A172 (cell line): ENCODE data around the gene MIR17HG. TPM values are rescaled to one million over a fixed set of nuclear protein-coding genes. Genes with fewer than 3 reads are reported as not detected.
"Not testable (repeated sequence)": the region's sequence is repeated elsewhere in the genome, so short reads cannot be mapped to it uniquely, and the experiment has no call there.

Experiments used
- DNase-seq: peaks from one replicate; pipeline ENCODE4 v3.0.0-alpha.2; 2015; ENCODE audit warnings: low spot score
- total RNA-seq: library from RNA; depleted of rRNA; stranded (reverse); fragments of >200 nt; shearing (Covaris generic); gene quantifications from 2 replicates; pipeline ENCODE4 v1.2.3, GENCODE V29; 2014; rRNA removed

The MIR17HG gene
- 2.1 and 3.7 TPM in 2 replicates for total RNA-seq

- DNase-seq: peak; percentile 64
Observed at GRCh38 chr13:91347202-91347995, at the start of gene MIR17HG. Gene MIR17HG, plus strand, starts transcription at chr13:91347687.

DNA sequence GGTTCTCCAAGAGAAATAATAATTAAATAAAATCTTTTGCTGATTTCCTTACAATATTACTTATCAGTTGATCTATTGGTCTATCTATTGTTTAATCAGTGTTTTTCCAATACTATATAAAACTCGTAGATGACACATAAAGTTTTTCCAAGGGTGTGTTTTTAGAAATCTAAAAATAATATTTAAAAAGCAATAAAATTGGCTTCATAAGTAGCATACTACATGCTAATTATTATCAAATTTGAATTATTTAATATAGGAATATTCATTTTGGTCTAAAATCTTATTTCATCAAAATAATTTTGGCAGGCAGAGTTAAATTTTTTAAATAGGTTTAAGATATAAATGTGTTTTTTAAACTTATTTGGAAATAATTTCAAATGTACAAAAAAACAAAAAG lies 49.4 kb upstream of the MIR17HG start:
- DNase-seq: no peak

GRCh38 chr13:91302111-91302510 lies 45.4 kb upstream of the MIR17HG start:
- DNase-seq: no peak

DNA sequence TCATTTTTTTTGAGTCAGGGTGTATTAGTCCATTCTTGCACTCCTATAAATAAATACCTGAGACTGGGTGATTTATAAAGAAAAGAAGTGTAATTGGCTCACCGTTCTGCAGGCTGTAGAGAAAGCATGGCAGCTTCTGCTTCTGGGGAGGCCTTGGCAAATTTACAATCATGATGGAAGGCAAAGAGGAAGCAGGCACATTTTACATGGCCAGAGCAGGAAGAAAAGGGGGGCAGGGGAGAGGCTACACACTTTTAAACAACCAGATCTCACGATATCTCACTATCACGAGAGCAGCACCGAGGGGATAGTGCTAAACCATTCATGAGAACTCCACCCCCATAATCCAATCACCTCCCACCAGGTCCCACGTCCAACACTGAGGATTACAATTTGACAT lies 44.5 kb upstream of the MIR17HG start:
- no peak for DNase-seq

DNA sequence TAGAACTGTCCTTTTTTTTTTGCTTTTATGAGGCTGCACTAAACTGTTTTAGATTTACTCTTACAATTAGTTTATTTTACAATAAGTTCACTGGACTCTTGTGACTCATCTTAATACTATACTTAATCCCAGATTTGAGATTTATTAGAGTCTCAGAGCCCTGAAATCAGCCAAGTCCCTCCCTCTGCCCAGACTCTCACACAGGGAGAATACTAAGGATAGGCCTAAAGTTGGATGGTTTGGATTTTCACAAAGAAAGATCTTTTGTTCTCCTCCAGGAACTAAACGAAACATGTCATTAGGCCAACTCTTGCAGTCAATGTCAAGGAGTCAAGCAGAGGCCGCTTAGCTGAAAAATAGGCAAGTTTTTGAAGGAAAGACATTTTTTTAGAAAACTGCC lies 42.7 kb upstream of the MIR17HG start:
- DNase-seq: no peak

DNA sequence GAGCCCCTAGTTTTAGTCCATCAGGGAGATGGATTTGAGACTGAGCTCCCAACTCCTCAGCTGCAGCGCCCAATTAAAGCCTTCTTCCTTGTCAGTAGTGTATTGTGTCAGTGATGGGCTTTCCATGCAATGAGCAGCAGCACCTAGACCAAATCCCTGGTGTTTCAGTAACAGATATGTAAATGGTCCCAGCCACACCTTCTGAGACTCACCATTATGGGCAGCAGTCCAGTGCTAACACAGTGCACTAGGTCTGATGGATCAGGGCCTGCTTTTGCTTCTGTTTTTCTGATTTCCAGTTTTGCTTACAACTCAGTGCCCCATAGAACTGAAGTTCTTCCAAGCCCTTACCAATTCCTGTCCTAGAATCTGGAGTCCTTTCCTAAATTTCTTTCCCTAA lies 41.8 kb upstream of the MIR17HG start:
- no peak for DNase-seq

DNA sequence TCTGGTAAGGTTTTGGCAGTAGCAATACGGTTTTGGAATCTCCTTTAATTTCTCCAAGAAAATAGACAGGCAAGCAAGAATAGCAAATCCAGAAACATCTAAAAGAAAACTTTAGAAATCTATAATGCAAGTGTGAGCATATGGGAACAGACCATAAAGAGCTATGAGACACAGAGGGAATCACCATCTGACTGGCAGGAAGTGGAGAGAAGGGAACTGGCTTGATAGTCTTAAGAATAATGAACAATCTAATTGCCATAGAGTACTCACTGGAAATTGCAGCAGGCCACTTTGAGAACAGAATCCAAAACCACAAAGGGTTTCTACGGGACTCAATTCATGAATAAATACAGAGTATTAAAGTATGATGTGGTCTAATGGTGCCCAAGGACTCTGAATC lies 39.6 kb upstream of the MIR17HG start:
- DNase-seq: no peak

- DNase-seq: no peak
Observed at GRCh38 chr13:91308299-91308698, 39.2 kb upstream of the MIR17HG start.

GRCh38 chr13:91311491-91311890 lies 36.0 kb upstream of the MIR17HG start:
- DNase-seq: no peak

GRCh38 chr13:91312324-91312723 lies 35.2 kb upstream of the MIR17HG start:
- DNase-seq: no peak

- peak; percentile 8 for DNase-seq
Observed at GRCh38 chr13:91313103-91313502, 34.4 kb upstream of the MIR17HG start.

GRCh38 chr13:91313581-91313980 lies 33.9 kb upstream of the MIR17HG start:
- DNase-seq: no peak

- no peak for DNase-seq
Observed at GRCh38 chr13:91314888-91315287, 32.6 kb upstream of the MIR17HG start.

GRCh38 chr13:91318886-91319285 lies 28.6 kb upstream of the MIR17HG start:
- DNase-seq: no peak

DNA sequence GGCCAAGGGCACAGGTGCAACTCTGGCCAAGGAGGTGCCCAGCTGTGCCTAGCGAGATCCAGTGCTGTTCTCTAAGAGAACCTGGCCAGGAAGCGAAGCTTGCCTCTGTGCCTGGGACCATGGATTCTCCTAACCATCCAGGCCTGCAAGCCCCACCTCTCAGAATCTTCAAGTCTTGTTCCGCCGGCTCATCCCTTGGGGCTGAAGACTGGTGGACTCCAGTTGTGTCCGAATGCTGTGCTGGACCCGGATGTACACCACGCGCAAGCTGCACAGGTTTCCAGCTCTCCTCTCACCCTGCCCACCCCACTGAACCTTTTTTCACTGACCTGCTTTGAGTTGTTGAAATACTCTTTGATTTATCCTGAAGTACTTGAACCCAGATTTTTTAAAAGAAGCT lies 27.5 kb upstream of the MIR17HG start:
- DNase-seq: no peak

DNA sequence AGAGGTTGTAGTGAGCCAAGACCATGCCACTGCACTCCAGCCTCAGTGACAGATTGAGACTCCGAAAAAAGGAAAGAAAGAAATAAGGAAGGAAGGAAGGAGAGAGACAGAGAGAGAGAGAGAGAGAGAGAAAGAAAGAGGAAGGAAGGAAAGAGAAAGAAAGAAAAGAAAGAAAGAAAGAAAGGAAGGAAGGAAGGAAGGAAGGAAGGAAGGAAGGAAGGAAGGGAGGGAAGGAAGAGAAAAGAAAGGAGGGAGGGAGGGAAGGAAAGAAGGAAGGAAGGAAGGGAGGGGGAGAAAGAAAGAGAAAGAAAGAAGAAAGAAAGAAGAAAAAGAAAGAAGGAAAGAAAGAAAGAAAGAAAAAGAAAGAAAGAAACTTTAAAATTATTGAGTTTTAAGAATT lies 26.5 kb upstream of the MIR17HG start:
- not testable (repeated sequence) for DNase-seq

- DNase-seq: no peak
Observed at GRCh38 chr13:91323349-91323748, 24.1 kb upstream of the MIR17HG start.

DNA sequence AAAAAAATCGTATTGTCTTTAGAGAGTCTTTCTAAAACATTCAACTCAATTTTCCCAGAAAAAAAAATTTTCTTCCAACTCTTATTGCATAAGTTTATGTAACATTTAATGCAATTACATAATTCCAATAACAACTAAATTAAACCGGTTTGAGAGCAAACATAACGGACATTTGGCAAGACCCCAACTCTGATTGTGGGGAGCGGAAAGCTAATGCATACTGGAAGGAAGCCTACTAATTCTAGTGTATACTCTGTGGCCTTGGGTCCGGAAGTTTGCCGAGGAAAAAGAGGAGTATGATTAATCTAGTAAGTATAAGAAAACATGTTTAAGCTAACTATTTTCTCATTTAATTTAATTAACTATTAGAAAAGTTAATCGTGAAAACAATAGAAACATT lies 21.3 kb upstream of the MIR17HG start:
- DNase-seq: no peak

GRCh38 chr13:91328726-91329125 lies 18.8 kb upstream of the MIR17HG start:
- DNase-seq: no peak

GRCh38 chr13:91329733-91330132 lies 17.8 kb upstream of the MIR17HG start:
- no peak for DNase-seq

- no peak for DNase-seq
Observed at GRCh38 chr13:91331047-91331915, 16.2 kb upstream of the MIR17HG start.

GRCh38 chr13:91346062-91346461 lies 1.4 kb upstream of the MIR17HG start:
- no peak for DNase-seq

DNA sequence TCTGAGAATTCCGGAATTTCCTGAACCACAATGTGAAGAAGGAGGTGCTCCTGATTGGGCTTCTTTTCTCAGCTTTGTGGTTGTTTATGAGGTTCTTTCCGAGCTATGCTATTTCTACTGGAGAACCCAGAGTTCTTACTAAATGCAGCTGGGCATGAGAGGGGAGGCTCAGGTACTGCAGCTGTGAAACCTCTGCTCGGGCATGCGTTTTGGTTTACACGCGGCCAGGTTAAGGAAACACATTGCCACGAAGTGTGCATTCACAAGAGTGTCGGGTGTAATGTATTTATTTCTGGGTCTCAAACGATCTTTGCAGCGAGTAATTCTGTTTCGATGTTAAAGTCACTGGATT lies 661 bp upstream of the MIR17HG start:
- DNase-seq: no peak
